AG04450 (cell line): ENCODE measurements around the gene RNF151. TPM values are rescaled to one million over a fixed set of nuclear protein-coding genes. Genes with fewer than 3 reads are reported as not detected.

ENCODE experiments used
- CTCF ChIA-PET: fragments of 300-600, 350-600 bp; formaldehyde crosslinking; extraction: SDS; loops from one replicate; lab custom pipeline; 2022; ENCODE audit warnings: antibody characterized with exemption, inconsistent platforms; lab: Charles Lee
- POLR2A ChIA-PET: fragments of 350-600 bp; formaldehyde crosslinking; extraction: SDS; loops from one replicate; lab custom pipeline; 2021; ENCODE audit warnings: antibody characterized with exemption, inconsistent platforms; lab: Yijun Ruan, JAX
- DNase-seq: peaks from one replicate; pipeline ENCODE4 v3.0.0-alpha.2; 2011; ENCODE audit warnings: low read depth, low spot score
- H3K27ac ChIP-seq: one replicate; pipeline ENCODE4 v1.5.1; 2012; ENCODE audit warnings: low read depth, low read length, control low read depth
- H3K27me3 ChIP-seq: one replicate; pipeline ENCODE4 v1.6.0; 2012; ENCODE audit warnings: low read length; ENCODE audit not compliant: control insufficient read depth, insufficient read depth
- H3K4me3 ChIP-seq: 2 replicates; pipeline ENCODE4 v1.5.1; 2011; ENCODE audit warnings: mild to moderate bottlenecking, low read depth, low read length, control low read depth
- H3K9me3 ChIP-seq: 2 replicates; pipeline ENCODE4 v1.5.1; 2012; ENCODE audit warnings: low read length; ENCODE audit not compliant: control insufficient read depth, insufficient read depth
- polyA plus RNA-seq: library from polyadenylated mRNA; depleted of rRNA; stranded (reverse); fragments of >200 nt; gene quantifications from 2 replicates; pipeline ENCODE4 v1.2.3, GENCODE V29; 2011
- TF ChIP-seq, protein P1 (sequence below): IDR thresholded peaks from 2 replicates; pipeline ENCODE4 v1.5.1; 2011; ENCODE audit warnings: low read depth, low read length, control low read depth, inconsistent platforms

The RNF151 gene
- polyA plus RNA-seq, 1 experiment = not detected

GRCh38 chr16:1976216-1976520 is 9.5 kb downstream of the RNF151 start:
- peaks cover 3% of the 10 kb centered on the region; the same call in 1 of the 2 replicates for H3K9me3 ChIP-seq
- TF ChIP-seq, protein P1, sequence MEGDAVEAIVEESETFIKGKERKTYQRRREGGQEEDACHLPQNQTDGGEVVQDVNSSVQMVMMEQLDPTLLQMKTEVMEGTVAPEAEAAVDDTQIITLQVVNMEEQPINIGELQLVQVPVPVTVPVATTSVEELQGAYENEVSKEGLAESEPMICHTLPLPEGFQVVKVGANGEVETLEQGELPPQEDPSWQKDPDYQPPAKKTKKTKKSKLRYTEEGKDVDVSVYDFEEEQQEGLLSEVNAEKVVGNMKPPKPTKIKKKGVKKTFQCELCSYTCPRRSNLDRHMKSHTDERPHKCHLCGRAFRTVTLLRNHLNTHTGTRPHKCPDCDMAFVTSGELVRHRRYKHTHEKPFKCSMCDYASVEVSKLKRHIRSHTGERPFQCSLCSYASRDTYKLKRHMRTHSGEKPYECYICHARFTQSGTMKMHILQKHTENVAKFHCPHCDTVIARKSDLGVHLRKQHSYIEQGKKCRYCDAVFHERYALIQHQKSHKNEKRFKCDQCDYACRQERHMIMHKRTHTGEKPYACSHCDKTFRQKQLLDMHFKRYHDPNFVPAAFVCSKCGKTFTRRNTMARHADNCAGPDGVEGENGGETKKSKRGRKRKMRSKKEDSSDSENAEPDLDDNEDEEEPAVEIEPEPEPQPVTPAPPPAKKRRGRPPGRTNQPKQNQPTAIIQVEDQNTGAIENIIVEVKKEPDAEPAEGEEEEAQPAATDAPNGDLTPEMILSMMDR = no peak
- POLR2A ChIA-PET = interaction anchor here (2.4 kb wide), 1 partner anchor 11 kb away, joined by 11 read pairs; the partner anchor contains the start of gene RPS2
- H3K27ac ChIP-seq = no peak overlapping the region
- CTCF ChIA-PET = no interaction called here
- no peak for DNase-seq
- H3K27me3 ChIP-seq = peaks cover 19% of the 10 kb centered on the region
- no peak overlapping the region for H3K4me3 ChIP-seq

- TF ChIP-seq, protein P1 = no peak
- DNase-seq = no peak
- ChIA-PET CTCF (interaction anchor here (1.6 kb wide), 1 partner anchor 26 kb away, joined by 3 read pairs; no protein-coding TSS in a partner anchor), POLR2A (interaction anchor here (2.4 kb wide), 1 partner anchor 12 kb away, joined by 11 read pairs; the partner anchor contains the start of gene RPS2)
- Histone ChIP-seq H3K9me3 (peaks cover 3% of the 10 kb centered on the region; the same call in 1 of the 2 replicates), H3K4me3 (no peak overlapping the region), H3K27ac (no peak overlapping the region), H3K27me3 (peaks cover 28% of the 10 kb centered on the region)
Measured at GRCh38 chr16:1976951-1977874, 10.6 kb downstream of the RNF151 start.

DNA sequence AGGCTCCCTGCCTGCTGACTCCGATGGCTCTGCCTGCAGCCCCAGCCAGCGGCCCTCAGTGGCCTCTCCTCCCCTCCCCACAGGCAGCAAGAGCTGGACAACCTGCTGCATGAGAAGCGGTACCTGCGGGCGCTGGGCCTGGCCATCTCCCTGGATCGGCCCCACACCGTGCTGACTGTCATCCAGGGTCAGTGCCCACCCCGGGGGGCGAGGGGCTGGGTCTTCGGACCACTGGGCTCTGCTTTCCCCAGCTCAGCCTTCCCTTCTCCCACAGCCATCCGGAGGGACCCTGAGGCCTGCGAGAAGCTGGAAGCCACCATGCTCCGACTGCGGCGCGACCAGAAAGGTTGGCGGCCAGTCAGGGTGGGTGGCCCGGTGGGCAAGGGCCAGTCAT is 11.2 kb downstream of the RNF151 start:
- DNase-seq = no peak
- TF ChIP-seq, protein P1 = no peak
- ChIA-PET CTCF (interaction anchor here (1.6 kb wide), 1 partner anchor 26 kb away, joined by 3 read pairs; no protein-coding TSS in a partner anchor), POLR2A (interaction anchor here (2.4 kb wide), 1 partner anchor 13 kb away, joined by 11 read pairs; the partner anchor contains the start of gene RPS2)
- H3K27ac ChIP-seq = no peak overlapping the region
- peaks cover 34% of the 10 kb centered on the region for H3K27me3 ChIP-seq
- H3K9me3 ChIP-seq = peaks cover 3% of the 10 kb centered on the region; the same call in 1 of the 2 replicates
- no peak overlapping the region for H3K4me3 ChIP-seq

DNA sequence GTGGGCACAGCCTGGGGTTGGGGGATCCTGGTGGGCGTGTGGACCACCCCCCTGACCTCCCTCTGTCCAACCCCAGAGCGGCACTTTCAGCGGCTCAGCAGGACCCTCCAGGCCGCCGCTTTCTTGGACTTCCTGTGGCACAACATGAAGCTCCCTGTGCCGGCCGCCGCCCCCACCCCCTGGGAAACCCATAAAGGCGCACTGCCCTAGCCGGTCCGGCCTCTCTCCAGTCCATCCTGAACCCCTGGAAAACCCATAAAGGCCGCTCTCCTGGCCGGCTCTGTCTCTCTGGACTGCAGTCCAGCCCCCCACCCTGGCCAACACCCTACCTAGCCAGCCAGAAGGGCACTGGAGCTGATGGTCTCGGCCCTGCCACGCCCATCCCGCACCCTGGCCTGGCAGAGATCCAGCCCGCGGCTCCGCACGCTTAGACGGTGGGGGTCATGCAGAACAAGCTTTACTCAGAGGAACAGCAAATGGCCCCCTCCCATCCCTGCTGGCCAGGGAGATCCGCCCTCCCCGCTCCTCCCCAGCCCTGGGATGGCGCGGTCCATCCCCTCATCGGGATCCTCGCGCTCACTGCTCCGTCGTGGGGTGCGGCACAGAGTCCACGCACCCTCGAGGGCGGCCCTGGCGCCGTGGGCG is 11.9 kb downstream of the RNF151 start:
- POLR2A ChIA-PET = interaction anchor here (2.4 kb wide), 1 partner anchor 13 kb away, joined by 11 read pairs; the partner anchor contains the start of gene RPS2
- Histone ChIP-seq H3K27ac (no peak overlapping the region), H3K9me3 (peaks cover 3% of the 10 kb centered on the region; the same call in 1 of the 2 replicates), H3K27me3 (peaks cover 36% of the 10 kb centered on the region), H3K4me3 (no peak overlapping the region)
- CTCF ChIA-PET = interaction anchor here (1.6 kb wide), 1 partner anchor 25 kb away, joined by 3 read pairs; no protein-coding TSS in a partner anchor
- TF ChIP-seq, protein P1 = no peak
- no peak for DNase-seq
